K562 (cell line): ENCODE results near the gene ZNF8. TPM values are rescaled to one million over a fixed set of nuclear protein-coding genes. Genes with fewer than 3 reads are reported as not detected.

ENCODE experiments used
- BRCA1 ChIP-seq, 2 experiments: fragments of 450-650 bp in 1 of 2; sonication (generic) in 1 of 2; formaldehyde crosslinking in 1 of 2; IDR thresholded peaks; 2 replicates each; pipeline versions ENCODE4 v1.5.0 to v1.6.1; 2017 to 2020; ENCODE audit warnings: mild to moderate bottlenecking in 1 of 2, missing genetic modification reagents in 1 of 2
- CEBPB ChIP-seq: fragments of 450-650 bp; IDR thresholded peaks from 2 replicates; pipeline ENCODE4 v1.6.1; 2016; ENCODE audit warnings: missing genetic modification characterization, missing compliant biosample characterization
- CREB3 ChIP-seq: fragments of 450-650 bp; conservative IDR thresholded peaks from 2 replicates; pipeline ENCODE4 v1.6.1; 2016; ENCODE audit warnings: missing genetic modification characterization, low read depth, mild to moderate bottlenecking, missing compliant biosample characterization, moderate library complexity
- ETV6 ChIP-seq, 3 experiments: fragments of 150-350 bp in 1 of 3; sonication (generic) in 1 of 3; formaldehyde crosslinking in 1 of 3; IDR thresholded peaks; 2 replicates each; pipeline versions ENCODE4 v1.6.1 to v1.8.0; 2014 to 2022; ENCODE audit warnings: borderline replicate concordance in 2 of 3, low read depth in 2 of 3, antibody characterized with exemption in 1 of 3, low read length in 1 of 3, mild to moderate bottlenecking in 1 of 3, missing genetic modification reagents in 1 of 3
- GTF2B ChIP-seq: IDR thresholded peaks from 2 replicates; pipeline ENCODE4 v1.6.1; 2011; ENCODE audit not compliant: insufficient read length; ENCODE audit errors: extremely low read depth
- KLF6 ChIP-seq: fragments of 250-450 bp; sonication (Bioruptor Pico); IDR thresholded peaks from 2 replicates; pipeline ENCODE4 v1.4.0; 2020; ENCODE audit warnings: mild to moderate bottlenecking, moderate library complexity, borderline replicate concordance
- NFXL1 ChIP-seq: fragments of 450-650 bp; formaldehyde crosslinking; IDR thresholded peaks from 2 replicates; pipeline ENCODE4 v1.4.0; 2021; ENCODE audit warnings: mild to moderate bottlenecking
- PTTG1 ChIP-seq: fragments of 450-650 bp; IDR thresholded peaks from 2 replicates; pipeline ENCODE4 v1.6.1; 2016; ENCODE audit warnings: low read depth, mild to moderate bottlenecking, missing genetic modification characterization, missing compliant biosample characterization
- SMAD4 ChIP-seq: fragments of 250-450 bp; sonication (Bioruptor Pico); conservative IDR thresholded peaks from 2 replicates; pipeline ENCODE4 v1.8.0; 2021; ENCODE audit warnings: inconsistent platforms, mild to moderate bottlenecking, moderate library complexity
- TAF9B ChIP-seq: fragments of 450-650 bp; IDR thresholded peaks from 2 replicates; pipeline ENCODE4 v1.6.1; 2018; ENCODE audit warnings: mild to moderate bottlenecking; ENCODE audit not compliant: partially characterized antibody
- TEAD1 ChIP-seq, 2 experiments: fragments of 450-650 bp in 1 of 2; sonication (generic) in 1 of 2; formaldehyde crosslinking; IDR thresholded peaks; 2 replicates each; pipeline versions ENCODE4 v1.4.0 to v1.8.0; 2020 to 2022; ENCODE audit warnings: mild to moderate bottlenecking in 2 of 2, missing genetic modification reagents in 1 of 2
- THRAP3 ChIP-seq: fragments of 450-650 bp; IDR thresholded peaks from 2 replicates; pipeline ENCODE4 v1.6.1; 2016; ENCODE audit warnings: mild to moderate bottlenecking, inconsistent platforms, borderline replicate concordance
- ZKSCAN1 ChIP-seq: fragments of 150-350 bp; IDR thresholded peaks from 2 replicates; pipeline ENCODE4 v1.6.1; 2016; ENCODE audit warnings: low read depth, low read length
- ZNF586 ChIP-seq: fragments of 450-650 bp; formaldehyde crosslinking; conservative IDR thresholded peaks from 2 replicates; pipeline ENCODE4 v1.4.0; 2020; ENCODE audit warnings: mild to moderate bottlenecking, moderate library complexity
- ZNF668 ChIP-seq: fragments of 250-450 bp; sonication (Bioruptor Pico); IDR thresholded peaks from 2 replicates; pipeline ENCODE4 v1.8.0; 2022; ENCODE audit warnings: mild to moderate bottlenecking, inconsistent platforms
- ZNF707 ChIP-seq: fragments of 250-450 bp; sonication (Bioruptor Pico); conservative IDR thresholded peaks from 2 replicates; pipeline ENCODE4 v1.8.0; 2022; ENCODE audit warnings: inconsistent platforms, mild to moderate bottlenecking, moderate library complexity
- ZNF740 ChIP-seq, 3 experiments: fragments of 200-800 bp in 1 of 3; sonication (Bioruptor generic) in 1 of 3; sonication (generic) in 1 of 3; formaldehyde crosslinking in 1 of 3; IDR thresholded peaks; 2 replicates each; pipeline versions ENCODE4 v1.6.1 to v1.8.0; 2016 to 2022; ENCODE audit warnings: mild to moderate bottlenecking in 2 of 3, missing compliant biosample characterization in 2 of 3, missing genetic modification characterization in 2 of 3, missing genetic modification reagents in 1 of 3
- ZNF77 ChIP-seq: fragments of 250-450 bp; sonication (Bioruptor Pico); IDR thresholded peaks from 2 replicates; pipeline ENCODE4 v1.5.0; 2020
- ZNF785 ChIP-seq: fragments of 250-450 bp; sonication (Bioruptor Pico); IDR thresholded peaks from 2 replicates; pipeline ENCODE4 v1.4.0; 2020; ENCODE audit warnings: mild to moderate bottlenecking
- polyA plus RNA-seq, 8 experiments: library from polyadenylated mRNA; depleted of rRNA in 4 of 8; stranded (reverse) in 5 of 8; unstranded in 3 of 8; fragments of >200 nt; fragmentation: Nextera tagmentation in 2 of 8; fragmentation: Illumina TruSeq in 1 of 8; extraction: Ambion mirVana in 2 of 8; extraction: Trizol in 1 of 8; gene quantifications; 2 replicates each; pipeline versions ENCODE4 v1.2.1 to v1.2.3, GENCODE V29; 2011 to 2014; ENCODE audit warnings: inconsistent platforms in 1 of 8, missing spikeins in 1 of 8
- total RNA-seq, 7 experiments: library from RNA; depleted of rRNA in 6 of 7; stranded (reverse); fragments of >200 nt in 6 of 7; fragmentation: Illumina TruSeq in 2 of 7; extraction: Trizol in 2 of 7; gene quantifications; 2 replicates each; pipeline versions ENCODE4 v1.2.1 to v1.2.3, GENCODE V29; 2011 to 2021; ENCODE audit warnings: low replicate concordance in 1 of 7
- TF ChIP-seq, protein P1 (sequence below): fragments of 450-650 bp; formaldehyde crosslinking; IDR thresholded peaks from 2 replicates; pipeline ENCODE4 v1.4.0; 2022; ENCODE audit warnings: mild to moderate bottlenecking, moderate library complexity
- TF ChIP-seq, protein P2 (sequence below): conservative IDR thresholded peaks from 2 replicates; pipeline ENCODE4 v1.6.1; 2011; ENCODE audit warnings: low read depth, mild to moderate bottlenecking, low read length; ENCODE audit not compliant: control insufficient read depth

Gene ZNF8
- total and polyA plus RNA-seq, 9 of the 15 experiments (the other 6 are each of a cell fraction or from before 2014, with no cell fraction given) = 0.71 to 7.7 (median 4.7) TPM

DNA sequence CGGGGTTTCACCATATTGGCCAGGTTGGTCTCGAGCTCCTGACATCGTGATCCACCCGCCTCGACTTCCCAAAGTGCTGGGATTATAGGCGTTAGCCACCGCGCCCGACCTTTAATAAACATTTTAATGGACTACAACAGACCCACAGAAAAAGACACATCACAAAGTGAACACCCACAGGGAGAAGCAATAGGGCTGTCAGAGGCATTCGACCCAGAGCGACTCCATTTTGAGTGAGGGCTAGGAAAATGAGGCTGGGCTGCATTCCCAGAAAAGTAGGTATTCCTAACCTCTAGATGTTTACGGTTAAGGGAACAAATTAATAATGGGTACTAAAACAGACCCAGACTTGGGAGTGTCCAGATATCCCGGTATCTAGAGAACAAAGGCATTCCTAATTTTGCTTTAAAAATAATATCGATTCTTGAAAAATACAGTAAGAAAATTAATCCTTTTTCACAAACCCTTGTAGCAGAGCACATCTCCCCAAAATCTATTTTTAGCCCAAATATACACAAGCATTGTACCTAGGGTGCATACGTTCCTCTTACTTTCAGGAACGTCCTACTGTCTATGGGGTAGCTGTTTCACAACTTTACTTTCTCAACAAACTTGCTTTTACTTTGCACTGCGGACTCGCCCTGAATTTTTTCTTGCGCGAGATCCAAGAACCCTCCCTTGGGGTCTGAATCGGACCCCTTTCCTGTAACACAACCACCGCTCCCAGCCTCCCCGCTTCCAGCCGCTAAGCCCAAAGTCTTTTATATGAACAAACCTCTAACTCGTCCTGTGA lies 811 bp upstream of the ZNF8 start (continued):
- no peak for TF ChIP-seq ZNF740 (CRISPR knock-in tag; IDR thresholded peaks at IDR 0.05)
- TF ChIP-seq ZNF740 (tag; IDR thresholded peaks at IDR 0.05) = peak in 1 of 2 experiments; percentile 77; a peak in 2 of 4 replicates
- peak; percentile 19; the same call in 1 of the 2 replicates for TF ChIP-seq THRAP3
- TF ChIP-seq, protein P1, sequence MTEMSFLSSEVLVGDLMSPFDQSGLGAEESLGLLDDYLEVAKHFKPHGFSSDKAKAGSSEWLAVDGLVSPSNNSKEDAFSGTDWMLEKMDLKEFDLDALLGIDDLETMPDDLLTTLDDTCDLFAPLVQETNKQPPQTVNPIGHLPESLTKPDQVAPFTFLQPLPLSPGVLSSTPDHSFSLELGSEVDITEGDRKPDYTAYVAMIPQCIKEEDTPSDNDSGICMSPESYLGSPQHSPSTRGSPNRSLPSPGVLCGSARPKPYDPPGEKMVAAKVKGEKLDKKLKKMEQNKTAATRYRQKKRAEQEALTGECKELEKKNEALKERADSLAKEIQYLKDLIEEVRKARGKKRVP = peak; percentile 20; the same call in 1 of the 2 replicates
- no peak for TF ChIP-seq ZKSCAN1
- peak; percentile 75 for TF ChIP-seq PTTG1 (tag)
- TF ChIP-seq KLF6 (CRISPR knock-in tag) = 0 out of 2 replicates have a peak, but pooled peaks have one; percentile 30
- TF ChIP-seq NFXL1 (CRISPR knock-in tag) = 0 out of 2 replicates have a peak, but pooled peaks have one; percentile 45
- TF ChIP-seq BRCA1 (IDR thresholded peaks at IDR 0.05) = no peak
- 0 out of 2 replicates have a peak, but pooled peaks have one; percentile 42 for TF ChIP-seq BRCA1 (CRISPR knock-in tag; IDR thresholded peaks at IDR 0.05)
- peak; percentile 89 for TF ChIP-seq CREB3
- TF ChIP-seq, protein P2, sequence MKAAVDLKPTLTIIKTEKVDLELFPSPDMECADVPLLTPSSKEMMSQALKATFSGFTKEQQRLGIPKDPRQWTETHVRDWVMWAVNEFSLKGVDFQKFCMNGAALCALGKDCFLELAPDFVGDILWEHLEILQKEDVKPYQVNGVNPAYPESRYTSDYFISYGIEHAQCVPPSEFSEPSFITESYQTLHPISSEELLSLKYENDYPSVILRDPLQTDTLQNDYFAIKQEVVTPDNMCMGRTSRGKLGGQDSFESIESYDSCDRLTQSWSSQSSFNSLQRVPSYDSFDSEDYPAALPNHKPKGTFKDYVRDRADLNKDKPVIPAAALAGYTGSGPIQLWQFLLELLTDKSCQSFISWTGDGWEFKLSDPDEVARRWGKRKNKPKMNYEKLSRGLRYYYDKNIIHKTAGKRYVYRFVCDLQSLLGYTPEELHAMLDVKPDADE = no peak
- peak; percentile 25 for TF ChIP-seq TAF9B
- TF ChIP-seq ETV6 (IDR thresholded peaks at IDR 0.05; ENCODE audit: borderline replicate concordance in 1 of 2, low read depth in 2 of 2, low read length in 1 of 2) = no peak
- no peak for TF ChIP-seq ETV6 (CRISPR knock-in tag; IDR thresholded peaks at IDR 0.05; ENCODE audit: borderline replicate concordance)
- peak; percentile 64 for TF ChIP-seq SMAD4
- no peak for TF ChIP-seq ZNF77
- TF ChIP-seq TEAD1 (CRISPR knock-in tag; IDR thresholded peaks at IDR 0.05) = 0 out of 4 replicates have a peak, but pooled peaks of 1 of the 2 experiments have one; percentile 36
- TF ChIP-seq CEBPB (tag) = peak; percentile 74
- no peak for TF ChIP-seq ZNF785
- TF ChIP-seq ZNF668 = peak; percentile 65; the same call in 1 of the 2 replicates
- TF ChIP-seq GTF2B = no peak
- TF ChIP-seq ZNF586 = no peak
- TF ChIP-seq ZNF707 (CRISPR knock-in tag) = peak; percentile 53; the same call in 1 of the 2 replicates
